HG03558 (cell line): Measurements from ENCODE around the gene RAB1A.

ENCODE experiments used
- ATAC-seq: cut with Tn5 transposase; IDR thresholded peaks from one replicate; pipeline ENCODE4 v1.9.1; 2021; ENCODE audit warnings: moderate number of reproducible peaks; ENCODE audit not compliant: unreplicated experiment; ENCODE audit errors: extremely low read depth

Gene RAB1A

GRCh38 chr2:65043001-65043400 lies 86.9 kb downstream of the RAB1A start:
- ATAC-seq = no peak

- peak; percentile 62 for ATAC-seq
Observed at GRCh38 chr2:65040400-65041261, 89.3 kb downstream of the RAB1A start.

GRCh38 chr2:65039640-65040039 lies 90.3 kb downstream of the RAB1A start:
- no peak for ATAC-seq

GRCh38 chr2:65037178-65037577 lies 92.7 kb downstream of the RAB1A start:
- ATAC-seq = no peak
